Endodermal cell (in vitro differentiated cells): ENCODE measurements around the gene TBC1D24. TPM values are rescaled to one million over a fixed set of nuclear protein-coding genes. Genes with fewer than 3 reads are reported as not detected.

Experiments
- DNase-seq: peaks from one replicate; pipeline ENCODE4 v3.0.0-alpha.2; 2017
- H3K27ac ChIP-seq: 2 replicates; pipeline ENCODE4 v1.5.1; 2013; ENCODE audit warnings: mild to moderate bottlenecking, low read depth, low read length, moderate library complexity
- H3K27me3 ChIP-seq: 2 replicates; pipeline ENCODE4 v1.6.1; 2013; ENCODE audit warnings: mild to moderate bottlenecking, low read length, moderate library complexity; ENCODE audit not compliant: insufficient read depth, control insufficient read depth, poor library complexity, severe bottlenecking
- H3K36me3 ChIP-seq: 2 replicates; pipeline ENCODE4 v1.7.0; 2013; ENCODE audit warnings: mild to moderate bottlenecking, low read length, moderate library complexity; ENCODE audit not compliant: control insufficient read depth, insufficient read depth
- H3K4me1 ChIP-seq: one replicate; pipeline ENCODE4 v1.7.0; 2013; ENCODE audit warnings: low read length; ENCODE audit not compliant: control insufficient read depth, insufficient read depth
- H3K4me3 ChIP-seq: 2 replicates; pipeline ENCODE4 v1.5.1; 2013; ENCODE audit warnings: mild to moderate bottlenecking, low read length, moderate library complexity
- H3K9ac ChIP-seq: 2 replicates; pipeline ENCODE4 v1.6.1; 2013; ENCODE audit warnings: mild to moderate bottlenecking, low read length, moderate library complexity; ENCODE audit not compliant: poor library complexity, severe bottlenecking; ENCODE audit errors: extremely low read depth
- H3K9me3 ChIP-seq: 2 replicates; pipeline ENCODE4 v1.6.1; 2013; ENCODE audit warnings: mild to moderate bottlenecking, low read length, moderate library complexity; ENCODE audit not compliant: control insufficient read depth
- H3K27ac Mint-ChIP-seq: 2 replicates; pipeline ENCODE4 v1.8.0; 2020; ENCODE audit warnings: mixed read lengths
- H3K27me3 Mint-ChIP-seq: 2 replicates; pipeline ENCODE4 v1.8.0; 2021; ENCODE audit warnings: mild to moderate bottlenecking, mixed read lengths; ENCODE audit not compliant: insufficient read depth
- H3K36me3 Mint-ChIP-seq: 2 replicates; pipeline ENCODE4 v1.8.0; 2020; ENCODE audit warnings: low read depth, mixed read lengths
- H3K4me1 Mint-ChIP-seq: 2 replicates; pipeline ENCODE4 v1.8.0; 2020; ENCODE audit warnings: mixed read lengths
- H3K4me3 Mint-ChIP-seq: 2 replicates; pipeline ENCODE4 v1.8.0; 2020; ENCODE audit warnings: mild to moderate bottlenecking, moderate library complexity, mixed read lengths
- H3K9me3 Mint-ChIP-seq: 2 replicates; pipeline ENCODE4 v1.8.0; 2020; ENCODE audit warnings: mild to moderate bottlenecking, mixed read lengths
- CTCF ChIP-seq: fragments of 200-600 bp; sonication (generic); conservative IDR thresholded peaks from 2 replicates; pipeline ENCODE4 v1.5.0; 2021; ENCODE audit warnings: antibody characterized with exemption, mild to moderate bottlenecking
- WGBS, 2 experiments: methylation state at CpG; one replicate each; pipeline versions ENCODE4 v1.1.5 to v1.1.7; 2013; ENCODE audit warnings: missing lambda C conversion rate in 2 of 2, mixed read lengths in 1 of 2; ENCODE audit not compliant: insufficient coverage in 1 of 2, insufficient read length in 1 of 2; 5-methylcytosine and 5-hydroxymethylcytosine counted together
- total RNA-seq, 2 donors: library from RNA; stranded (reverse); fragmentation: NEBNext Ultra II Directional in 1 of 2; extraction: Animal tissue kit (Norgen Biotek cat#: 25700) in 1 of 2; gene quantifications; 2 replicates in 1 of 2; 3 replicates in 1 of 2; pipeline ENCODE4 v1.2.1, GENCODE V29; 2021

TBC1D24 gene
- total RNA-seq, 2 donors from 2014 or later: 15.7 to 19.4 TPM

- H3K27me3 ChIP-seq: no peaks in the 10 kb centered on the region
- peaks cover 14% of the 10 kb centered on the region for H3K4me1 ChIP-seq
- no peak for TF ChIP-seq CTCF
- no peak overlapping the region for H3K27ac ChIP-seq
- peaks cover 14% of the 10 kb centered on the region for H3K36me3 Mint-ChIP-seq
- peaks cover 44% of the 10 kb centered on the region for H3K4me1 Mint-ChIP-seq
- H3K27me3 Mint-ChIP-seq: no peaks in the 10 kb centered on the region
- WGBS, 2 experiments: 89 to 91% methylated on average over 12 to 17 of the region's 17 CpGs
- no peak overlapping the region for H3K9ac ChIP-seq
- no peaks in the 10 kb centered on the region for H3K9me3 ChIP-seq
- H3K4me3 Mint-ChIP-seq: peak overlapping the region; percentile 88
- H3K9me3 Mint-ChIP-seq: no peaks in the 10 kb centered on the region
- DNase-seq: no peak
- H3K27ac Mint-ChIP-seq: peak overlapping the region; percentile 87
- peaks cover 16% of the 10 kb centered on the region for H3K36me3 ChIP-seq
- H3K4me3 ChIP-seq: no peak overlapping the region
Measured at GRCh38 chr16:2511996-2512734, 37.2 kb downstream of the TBC1D24 start.

- DNase-seq: peak; percentile 80
- H3K4me3 ChIP-seq: peak overlapping the region; percentile 88
- WGBS, 2 experiments: 51 to 76% methylated on average over 7 to 15 of the region's 15 CpGs
- Mint-ChIP-seq H3K27ac (peak overlapping the region; percentile 95), H3K27me3 (no peaks in the 10 kb centered on the region), H3K36me3 (peaks cover 17% of the 10 kb centered on the region), H3K4me3 (peak overlapping the region; percentile 88), H3K9me3 (no peaks in the 10 kb centered on the region), H3K4me1 (peaks cover 44% of the 10 kb centered on the region)
- H3K9ac ChIP-seq: peak overlapping the region; percentile 92
- H3K9me3 ChIP-seq: no peaks in the 10 kb centered on the region
- H3K27ac ChIP-seq: peak overlapping the region; percentile 97
- TF ChIP-seq CTCF: peak; percentile 64
- H3K27me3 ChIP-seq: no peaks in the 10 kb centered on the region
- H3K4me1 ChIP-seq: peaks cover 14% of the 10 kb centered on the region
- H3K36me3 ChIP-seq: peaks cover 16% of the 10 kb centered on the region
Measured at GRCh38 chr16:2512735-2513404, 37.9 kb downstream of the TBC1D24 start.

GRCh38 chr16:2513405-2514332, 38.7 kb downstream of the TBC1D24 start, which contains the start of gene ATP6V0C:
TSS of gene ATP6V0C (plus strand) at chr16:2513952. CDS start at chr16:2514104, 152 bp downstream.
- no peaks in the 10 kb centered on the region for H3K27me3 Mint-ChIP-seq
- peaks cover 14% of the 10 kb centered on the region for H3K4me1 ChIP-seq
- no peaks in the 10 kb centered on the region for H3K9me3 Mint-ChIP-seq
- H3K27me3 ChIP-seq: no peaks in the 10 kb centered on the region
- 0% methylated on average over 59 to 122 of the region's 122 CpGs for WGBS, 2 experiments
- peak within 1 kb of the TSS; percentile 88 for H3K4me3 Mint-ChIP-seq
- H3K4me3 ChIP-seq: peak within 1 kb of the TSS; percentile 88
- H3K4me1 Mint-ChIP-seq: peaks cover 44% of the 10 kb centered on the region
- peak within 1 kb of the TSS; percentile 97 for H3K27ac ChIP-seq
- H3K27ac Mint-ChIP-seq: peak within 1 kb of the TSS; percentile 97
- no peaks in the 10 kb centered on the region for H3K9me3 ChIP-seq
- H3K36me3 Mint-ChIP-seq: peaks cover 17% of the 10 kb centered on the region
- peak within 1 kb of the TSS; percentile 92 for H3K9ac ChIP-seq
- peak; percentile 97 for DNase-seq
- H3K36me3 ChIP-seq: peaks cover 16% of the 10 kb centered on the region
- TF ChIP-seq CTCF: no peak
